Measurements from ENCODE around the gene B4GALT4.

- TF ChIP-seq, protein P1, sequence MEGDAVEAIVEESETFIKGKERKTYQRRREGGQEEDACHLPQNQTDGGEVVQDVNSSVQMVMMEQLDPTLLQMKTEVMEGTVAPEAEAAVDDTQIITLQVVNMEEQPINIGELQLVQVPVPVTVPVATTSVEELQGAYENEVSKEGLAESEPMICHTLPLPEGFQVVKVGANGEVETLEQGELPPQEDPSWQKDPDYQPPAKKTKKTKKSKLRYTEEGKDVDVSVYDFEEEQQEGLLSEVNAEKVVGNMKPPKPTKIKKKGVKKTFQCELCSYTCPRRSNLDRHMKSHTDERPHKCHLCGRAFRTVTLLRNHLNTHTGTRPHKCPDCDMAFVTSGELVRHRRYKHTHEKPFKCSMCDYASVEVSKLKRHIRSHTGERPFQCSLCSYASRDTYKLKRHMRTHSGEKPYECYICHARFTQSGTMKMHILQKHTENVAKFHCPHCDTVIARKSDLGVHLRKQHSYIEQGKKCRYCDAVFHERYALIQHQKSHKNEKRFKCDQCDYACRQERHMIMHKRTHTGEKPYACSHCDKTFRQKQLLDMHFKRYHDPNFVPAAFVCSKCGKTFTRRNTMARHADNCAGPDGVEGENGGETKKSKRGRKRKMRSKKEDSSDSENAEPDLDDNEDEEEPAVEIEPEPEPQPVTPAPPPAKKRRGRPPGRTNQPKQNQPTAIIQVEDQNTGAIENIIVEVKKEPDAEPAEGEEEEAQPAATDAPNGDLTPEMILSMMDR (IDR thresholded peaks at IDR 0.05; ENCODE audit: insufficient read depth, low read length), result no peak
- TF ChIP-seq POLR2AphosphoS5 (IDR thresholded peaks at IDR 0.05; ENCODE audit: low read depth), result no peak
- TF ChIP-seq, protein P2, sequence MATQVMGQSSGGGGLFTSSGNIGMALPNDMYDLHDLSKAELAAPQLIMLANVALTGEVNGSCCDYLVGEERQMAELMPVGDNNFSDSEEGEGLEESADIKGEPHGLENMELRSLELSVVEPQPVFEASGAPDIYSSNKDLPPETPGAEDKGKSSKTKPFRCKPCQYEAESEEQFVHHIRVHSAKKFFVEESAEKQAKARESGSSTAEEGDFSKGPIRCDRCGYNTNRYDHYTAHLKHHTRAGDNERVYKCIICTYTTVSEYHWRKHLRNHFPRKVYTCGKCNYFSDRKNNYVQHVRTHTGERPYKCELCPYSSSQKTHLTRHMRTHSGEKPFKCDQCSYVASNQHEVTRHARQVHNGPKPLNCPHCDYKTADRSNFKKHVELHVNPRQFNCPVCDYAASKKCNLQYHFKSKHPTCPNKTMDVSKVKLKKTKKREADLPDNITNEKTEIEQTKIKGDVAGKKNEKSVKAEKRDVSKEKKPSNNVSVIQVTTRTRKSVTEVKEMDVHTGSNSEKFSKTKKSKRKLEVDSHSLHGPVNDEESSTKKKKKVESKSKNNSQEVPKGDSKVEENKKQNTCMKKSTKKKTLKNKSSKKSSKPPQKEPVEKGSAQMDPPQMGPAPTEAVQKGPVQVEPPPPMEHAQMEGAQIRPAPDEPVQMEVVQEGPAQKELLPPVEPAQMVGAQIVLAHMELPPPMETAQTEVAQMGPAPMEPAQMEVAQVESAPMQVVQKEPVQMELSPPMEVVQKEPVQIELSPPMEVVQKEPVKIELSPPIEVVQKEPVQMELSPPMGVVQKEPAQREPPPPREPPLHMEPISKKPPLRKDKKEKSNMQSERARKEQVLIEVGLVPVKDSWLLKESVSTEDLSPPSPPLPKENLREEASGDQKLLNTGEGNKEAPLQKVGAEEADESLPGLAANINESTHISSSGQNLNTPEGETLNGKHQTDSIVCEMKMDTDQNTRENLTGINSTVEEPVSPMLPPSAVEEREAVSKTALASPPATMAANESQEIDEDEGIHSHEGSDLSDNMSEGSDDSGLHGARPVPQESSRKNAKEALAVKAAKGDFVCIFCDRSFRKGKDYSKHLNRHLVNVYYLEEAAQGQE (IDR thresholded peaks at IDR 0.05; ENCODE audit: insufficient replicate concordance, low read depth), result no peak
- no peak for TF ChIP-seq GABPA (IDR thresholded peaks at IDR 0.05; ENCODE audit: low read depth)
These were observed 67.4 kb downstream of the B4GALT4 start, which contains the start of gene UPK1B for GRCh38 chr3:119173325-119173724.
